ENCODE measurements around the gene EMP3.
"Not testable (repeated sequence)": the region's sequence is repeated elsewhere in the genome, so short reads cannot be mapped to it uniquely, and the experiment has no call there.

The EMP3 gene

GRCh38 chr19:48362716-48363499 lies 37.6 kb downstream of the EMP3 start:
- peak; percentile 88 for DNase-seq (ENCODE audit: low read depth, low spot score)
- Histone ChIP-seq H3K36me3 (ENCODE audit: control insufficient read depth, insufficient read depth, low read length) (no peaks in the 10 kb centered on the region), H3K27me3 (ENCODE audit: control insufficient read depth, insufficient read depth, low read length) (no peaks in the 10 kb centered on the region), H3K4me1 (ENCODE audit: control insufficient read depth, insufficient read depth, low read length) (peaks cover 2% of the 10 kb centered on the region; the same call in 1 of the 2 replicates), H3K9me3 (ENCODE audit: control insufficient read depth, insufficient read depth, low read length) (no peaks in the 10 kb centered on the region), H3K4me3 (ENCODE audit: low read length) (peak overlapping the region; percentile 39; the same call in 1 of the 2 replicates), H3K27ac (ENCODE audit: low read length) (no peak overlapping the region)
- no CpG with 5 or more reads among the region's 26 CpGs for WGBS (ENCODE audit: insufficient coverage, insufficient read length)

DNA sequence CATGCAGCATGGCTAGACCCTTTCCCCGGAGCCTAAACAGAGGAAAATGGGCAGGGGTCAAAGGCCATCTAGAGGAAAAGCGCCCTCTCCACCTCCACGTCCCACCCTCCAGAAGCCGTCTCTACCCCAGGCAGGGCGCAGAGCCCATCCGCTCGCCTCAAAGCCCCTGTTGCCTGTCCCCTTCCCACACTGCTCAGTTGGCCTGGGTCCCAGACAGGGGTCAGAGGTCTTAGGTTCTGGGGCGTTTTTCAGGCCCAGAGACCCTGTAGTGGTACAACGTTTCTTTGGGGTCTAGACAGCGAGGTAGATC lies 38.1 kb downstream of the EMP3 start:
- H3K4me1 ChIP-seq (ENCODE audit: control insufficient read depth, insufficient read depth, low read length), result peaks cover 2% of the 10 kb centered on the region; the same call in 1 of the 2 replicates
- H3K27ac ChIP-seq (ENCODE audit: low read length), result no peak overlapping the region
- H3K9me3 ChIP-seq (ENCODE audit: control insufficient read depth, insufficient read depth, low read length), result no peaks in the 10 kb centered on the region
- no CpG with 5 or more reads among the region's 10 CpGs for WGBS (ENCODE audit: insufficient coverage, insufficient read length)
- no peaks in the 10 kb centered on the region for H3K27me3 ChIP-seq (ENCODE audit: control insufficient read depth, insufficient read depth, low read length)
- H3K36me3 ChIP-seq (ENCODE audit: control insufficient read depth, insufficient read depth, low read length), result no peaks in the 10 kb centered on the region
- peak overlapping the region; percentile 39; the same call in 1 of the 2 replicates for H3K4me3 ChIP-seq (ENCODE audit: low read length)
- no peak for DNase-seq (ENCODE audit: low read depth, low spot score)

- DNase-seq (ENCODE audit: low read depth, low spot score), result peak; percentile 99
- WGBS (ENCODE audit: insufficient coverage, insufficient read length), result no CpG with 5 or more reads among the region's 59 CpGs
- Histone ChIP-seq H3K9me3 (ENCODE audit: control insufficient read depth, insufficient read depth, low read length) (no peaks in the 10 kb centered on the region), H3K4me1 (ENCODE audit: control insufficient read depth, insufficient read depth, low read length) (peaks cover 2% of the 10 kb centered on the region; the same call in 1 of the 2 replicates), H3K36me3 (ENCODE audit: control insufficient read depth, insufficient read depth, low read length) (no peaks in the 10 kb centered on the region), H3K27ac (ENCODE audit: low read length) (no peak within 1 kb of the TSS), H3K4me3 (ENCODE audit: low read length) (peak within 1 kb of the TSS; percentile 39; the same call in 1 of the 2 replicates), H3K27me3 (ENCODE audit: control insufficient read depth, insufficient read depth, low read length) (no peaks in the 10 kb centered on the region)
Measured at GRCh38 chr19:48363810-48364597, 38.7 kb downstream of the EMP3 start, which contains the start of the genes SYNGR4 and TMEM143. SYNGR4 (plus strand) TSS chr19:48364367; CDS start chr19:48365843, 1,476 bp downstream. TMEM143 (minus strand) TSS chr19:48363940; CDS start chr19:48363920, 20 bp downstream.

- H3K27me3 ChIP-seq (ENCODE audit: control insufficient read depth, insufficient read depth, low read length), result no peaks in the 10 kb centered on the region
- H3K4me3 ChIP-seq (ENCODE audit: low read length), result no peak overlapping the region
- WGBS (ENCODE audit: insufficient coverage, insufficient read length), result no CpG with 5 or more reads among the region's 10 CpGs
- H3K27ac ChIP-seq (ENCODE audit: low read length), result no peak overlapping the region
- no peak for DNase-seq (ENCODE audit: low read depth, low spot score)
- no peaks in the 10 kb centered on the region for H3K36me3 ChIP-seq (ENCODE audit: control insufficient read depth, insufficient read depth, low read length)
- H3K9me3 ChIP-seq (ENCODE audit: control insufficient read depth, insufficient read depth, low read length), result no peaks in the 10 kb centered on the region
- peaks cover 2% of the 10 kb centered on the region; the same call in 1 of the 2 replicates for H3K4me1 ChIP-seq (ENCODE audit: control insufficient read depth, insufficient read depth, low read length)
Measured at GRCh38 chr19:48364598-48365348, 39.4 kb downstream of the EMP3 start.

DNA sequence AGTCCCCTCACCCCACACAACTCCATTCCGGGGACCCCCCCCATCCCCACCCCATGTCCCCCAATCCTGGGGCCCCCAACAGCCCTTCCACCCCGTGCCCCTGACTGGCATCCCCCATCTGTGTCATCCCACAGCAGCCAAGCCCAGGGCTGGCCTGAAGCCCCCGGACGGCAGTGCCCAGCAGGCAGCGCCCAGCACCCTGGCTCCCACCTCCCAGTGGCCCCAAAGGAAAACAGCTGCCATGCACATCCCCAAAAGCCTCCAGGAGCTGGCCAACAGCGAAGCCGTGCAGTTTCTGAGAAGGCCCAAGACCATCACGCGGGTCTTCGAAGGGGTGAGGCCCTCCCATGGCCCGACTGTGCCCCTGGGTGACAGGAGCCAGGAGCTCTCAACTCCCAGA lies 40.2 kb downstream of the EMP3 start:
- Histone ChIP-seq H3K27me3 (ENCODE audit: control insufficient read depth, insufficient read depth, low read length) (no peaks in the 10 kb centered on the region), H3K9me3 (ENCODE audit: control insufficient read depth, insufficient read depth, low read length) (no peaks in the 10 kb centered on the region), H3K4me1 (ENCODE audit: control insufficient read depth, insufficient read depth, low read length) (peaks cover 2% of the 10 kb centered on the region; the same call in 1 of the 2 replicates), H3K4me3 (ENCODE audit: low read length) (no peak overlapping the region), H3K36me3 (ENCODE audit: control insufficient read depth, insufficient read depth, low read length) (no peaks in the 10 kb centered on the region), H3K27ac (ENCODE audit: low read length) (no peak overlapping the region)
- no peak for DNase-seq (ENCODE audit: low read depth, low spot score)
- WGBS (ENCODE audit: insufficient coverage, insufficient read length), result no CpG with 5 or more reads among the region's 11 CpGs

DNA sequence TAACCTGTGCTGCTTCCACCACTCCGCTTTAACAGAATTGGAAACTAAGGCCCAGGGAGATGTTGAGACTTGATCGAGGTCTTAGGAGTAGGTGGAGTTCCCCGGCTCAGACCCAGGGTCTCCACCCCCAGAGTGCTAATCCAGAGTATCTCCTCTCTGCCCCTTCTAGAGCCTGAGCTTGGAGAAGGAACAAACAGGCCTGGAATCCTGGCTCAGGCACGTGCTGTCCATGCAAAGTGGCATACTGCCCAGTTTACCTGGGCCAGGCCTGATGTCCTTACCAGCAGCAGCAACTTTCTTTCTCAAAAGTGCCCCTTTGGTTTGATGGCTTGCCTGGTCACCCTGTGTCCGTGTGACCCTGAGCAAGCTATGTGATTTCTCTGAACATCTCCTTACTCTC lies 42.5 kb downstream of the EMP3 start:
- no peak overlapping the region for H3K4me3 ChIP-seq (ENCODE audit: low read length)
- no peaks in the 10 kb centered on the region for H3K27me3 ChIP-seq (ENCODE audit: control insufficient read depth, insufficient read depth, low read length)
- H3K9me3 ChIP-seq (ENCODE audit: control insufficient read depth, insufficient read depth, low read length), result no peaks in the 10 kb centered on the region
- no peaks in the 10 kb centered on the region for H3K36me3 ChIP-seq (ENCODE audit: control insufficient read depth, insufficient read depth, low read length)
- no peak overlapping the region for H3K27ac ChIP-seq (ENCODE audit: low read length)
- peaks cover 2% of the 10 kb centered on the region; the same call in 1 of the 2 replicates for H3K4me1 ChIP-seq (ENCODE audit: control insufficient read depth, insufficient read depth, low read length)
- no peak for DNase-seq (ENCODE audit: low read depth, low spot score)
- WGBS (ENCODE audit: insufficient coverage, insufficient read length), result no CpG with 5 or more reads among the region's 5 CpGs

GRCh38 chr19:48368936-48369335 lies 43.6 kb downstream of the EMP3 start:
- Histone ChIP-seq H3K4me1 (ENCODE audit: control insufficient read depth, insufficient read depth, low read length) (peaks cover 2% of the 10 kb centered on the region; the same call in 1 of the 2 replicates), H3K27me3 (ENCODE audit: control insufficient read depth, insufficient read depth, low read length) (no peaks in the 10 kb centered on the region), H3K27ac (ENCODE audit: low read length) (no peak overlapping the region), H3K36me3 (ENCODE audit: control insufficient read depth, insufficient read depth, low read length) (no peaks in the 10 kb centered on the region), H3K4me3 (ENCODE audit: low read length) (no peak overlapping the region), H3K9me3 (ENCODE audit: control insufficient read depth, insufficient read depth, low read length) (no peaks in the 10 kb centered on the region)
- no peak for DNase-seq (ENCODE audit: low read depth, low spot score)
- no CpG with 5 or more reads among the region's 14 CpGs for WGBS (ENCODE audit: insufficient coverage, insufficient read length)

GRCh38 chr19:48370955-48371354 lies 45.6 kb downstream of the EMP3 start:
- H3K9me3 ChIP-seq (ENCODE audit: control insufficient read depth, insufficient read depth, low read length), result no peaks in the 10 kb centered on the region
- no peak overlapping the region for H3K27ac ChIP-seq (ENCODE audit: low read length)
- H3K36me3 ChIP-seq (ENCODE audit: control insufficient read depth, insufficient read depth, low read length), result no peaks in the 10 kb centered on the region
- no peaks in the 10 kb centered on the region for H3K27me3 ChIP-seq (ENCODE audit: control insufficient read depth, insufficient read depth, low read length)
- no peaks in the 10 kb centered on the region for H3K4me1 ChIP-seq (ENCODE audit: control insufficient read depth, insufficient read depth, low read length)
- WGBS (ENCODE audit: insufficient coverage, insufficient read length), result no CpG with 5 or more reads among the region's 4 CpGs
- H3K4me3 ChIP-seq (ENCODE audit: low read length), result no peak overlapping the region
- DNase-seq (ENCODE audit: low read depth, low spot score), result no peak

DNA sequence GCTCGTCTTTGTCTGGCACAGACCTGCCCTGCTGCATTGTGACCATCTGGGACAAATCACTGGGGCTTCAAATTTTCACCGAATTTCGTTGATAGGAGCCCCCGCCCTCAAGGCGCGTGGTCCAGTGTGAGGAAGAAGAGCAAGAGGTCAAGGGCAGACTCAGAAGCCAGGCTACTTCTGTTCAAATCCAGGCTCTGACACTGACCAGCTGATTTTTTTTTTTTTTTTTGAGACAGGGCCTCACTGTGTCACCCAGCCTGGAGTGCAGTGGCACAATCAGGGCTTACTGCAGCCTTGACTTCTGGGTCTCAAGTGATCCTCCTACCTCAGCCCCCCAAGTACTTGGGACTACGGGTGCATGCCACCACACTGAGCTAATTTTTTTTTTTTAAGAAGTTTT lies 46.0 kb downstream of the EMP3 start:
- no peak for DNase-seq (ENCODE audit: low read depth, low spot score)
- H3K27ac ChIP-seq (ENCODE audit: low read length), result no peak overlapping the region
- H3K9me3 ChIP-seq (ENCODE audit: control insufficient read depth, insufficient read depth, low read length), result no peaks in the 10 kb centered on the region
- H3K4me3 ChIP-seq (ENCODE audit: low read length), result no peak overlapping the region
- no peaks in the 10 kb centered on the region for H3K4me1 ChIP-seq (ENCODE audit: control insufficient read depth, insufficient read depth, low read length)
- H3K36me3 ChIP-seq (ENCODE audit: control insufficient read depth, insufficient read depth, low read length), result no peaks in the 10 kb centered on the region
- H3K27me3 ChIP-seq (ENCODE audit: control insufficient read depth, insufficient read depth, low read length), result no peaks in the 10 kb centered on the region
- WGBS (ENCODE audit: insufficient coverage, insufficient read length), result no CpG with 5 or more reads among the region's 7 CpGs

DNA sequence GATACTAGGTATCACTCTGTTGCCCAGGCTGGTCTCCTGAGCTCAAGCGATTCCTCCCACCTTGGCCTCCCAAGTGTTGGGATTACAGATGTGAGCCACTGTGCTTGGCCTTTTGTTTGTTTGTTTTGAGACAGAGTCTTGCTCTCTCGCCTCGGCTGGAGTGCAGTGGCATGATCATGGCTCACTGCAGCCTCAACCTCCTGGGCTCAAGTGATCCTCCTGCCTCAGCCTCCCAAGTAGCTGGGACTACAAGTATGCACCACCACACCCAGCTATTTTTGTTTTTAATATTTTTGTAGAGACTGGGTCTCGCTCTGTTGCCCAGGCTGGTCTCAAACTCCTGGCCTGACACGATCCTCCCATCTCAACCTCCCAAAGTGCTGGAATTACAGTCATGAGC lies 46.4 kb downstream of the EMP3 start:
- H3K27me3 ChIP-seq (ENCODE audit: control insufficient read depth, insufficient read depth, low read length); H3K9me3 ChIP-seq (ENCODE audit: control insufficient read depth, insufficient read depth, low read length); H3K36me3 ChIP-seq (ENCODE audit: control insufficient read depth, insufficient read depth, low read length); H3K4me1 ChIP-seq (ENCODE audit: control insufficient read depth, insufficient read depth, low read length); H3K27ac ChIP-seq (ENCODE audit: low read length); DNase-seq (ENCODE audit: low read depth, low spot score); H3K4me3 ChIP-seq (ENCODE audit: low read length): not testable (repeated sequence)
- WGBS (ENCODE audit: insufficient coverage, insufficient read length), result no CpG with 5 or more reads among the region's 5 CpGs

All from iPS DF 6.9 (cell line).